Cerebellar nuclear complex (tissue), 1 donor: Measurements from ENCODE around the gene BOLA1.
A peak's percentile ranks its signal among the peaks of the same experiment; 100 is the strongest.
"Not testable (repeated sequence)": the region's sequence is repeated elsewhere in the genome, so short reads cannot be mapped to it uniquely, and the experiment has no call there.

ENCODE experiments used
- DNase-seq, 2 experiments: peaks; one replicate each; lab custom pipeline; 2025; lab: John Stamatoyannopoulos, UW

The BOLA1 gene

DNA sequence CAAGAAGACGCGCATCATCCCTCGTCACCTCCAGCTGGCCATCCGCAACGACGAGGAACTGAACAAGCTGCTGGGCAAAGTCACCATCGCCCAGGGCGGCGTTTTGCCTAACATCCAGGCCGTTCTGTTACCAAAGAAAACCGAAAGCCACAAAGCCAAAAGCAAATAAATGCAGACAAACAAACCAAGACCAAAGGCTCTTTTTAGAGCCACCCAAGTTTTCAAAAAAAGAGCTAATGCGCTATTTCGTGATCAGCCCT is 12.2 kb upstream of the BOLA1 start:
- DNase-seq: not testable (repeated sequence)

GRCh38 chr1:149887456-149888246 is 11.7 kb upstream of the BOLA1 start:
- peak; percentile 87 to 92 for DNase-seq

DNA sequence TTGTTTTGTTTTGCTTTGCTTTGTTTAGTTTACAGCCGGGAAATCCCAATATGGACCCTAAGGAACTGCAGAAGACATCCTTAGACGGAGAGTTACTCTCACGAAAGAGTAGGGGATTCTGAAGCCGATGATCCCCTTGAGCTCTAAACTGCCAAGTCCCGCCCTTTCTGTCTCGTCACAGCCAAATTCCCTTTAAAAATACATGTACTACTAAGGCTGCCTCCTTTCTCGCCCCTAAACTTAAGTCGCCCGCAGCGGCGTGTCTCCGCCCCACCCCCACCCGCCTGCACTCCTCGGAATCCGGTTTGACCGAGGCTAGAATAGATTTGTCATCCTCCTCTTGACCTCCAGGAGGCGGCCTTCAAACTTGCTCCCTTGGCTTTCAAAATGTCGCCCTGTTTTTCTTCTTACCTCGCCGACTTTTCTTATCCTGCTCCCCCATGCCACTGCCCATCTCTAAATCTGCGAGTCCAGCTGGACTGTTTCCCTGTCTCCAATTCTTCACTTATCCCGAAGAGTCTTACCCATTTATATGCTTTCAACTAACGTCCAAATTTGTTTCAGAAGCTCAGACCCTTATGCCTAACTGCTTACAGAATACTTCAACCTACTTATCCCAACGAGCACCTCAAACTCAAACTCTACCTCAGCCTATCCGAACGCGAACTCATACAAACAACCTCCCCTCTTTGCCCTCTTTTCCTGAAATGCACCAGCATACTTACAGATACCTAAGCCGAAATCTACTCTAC is 10.9 kb upstream of the BOLA1 start:
- peak in 1 of 2 experiments; percentile 74 for DNase-seq

- DNase-seq: no peak
Measured at GRCh38 chr1:149888999-149889289, 10.4 kb upstream of the BOLA1 start.

DNA sequence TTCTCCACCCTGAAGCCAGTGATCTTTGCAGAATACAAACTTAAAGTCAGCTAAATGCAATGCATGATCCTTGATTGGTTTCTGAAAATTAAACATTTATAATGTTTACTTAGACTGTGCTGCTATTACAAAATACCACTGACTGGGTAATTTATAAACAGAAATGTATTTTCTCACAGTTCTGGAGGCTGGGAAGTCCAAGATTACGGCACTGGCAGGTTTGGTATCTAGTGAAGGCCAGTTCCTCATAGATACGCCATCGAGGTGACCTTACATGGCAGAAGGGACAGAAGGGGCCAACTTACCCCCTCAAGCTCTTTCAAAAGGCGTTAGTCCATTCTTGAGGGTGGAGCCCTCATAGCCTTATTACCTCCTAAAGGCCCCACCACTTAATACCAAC is 2.8 kb upstream of the BOLA1 start:
- no peak for DNase-seq

GRCh38 chr1:149903836-149904491 is 4.6 kb downstream of the BOLA1 start:
- DNase-seq: no peak

- DNase-seq: no peak
Measured at GRCh38 chr1:149906570-149907075, 7.3 kb downstream of the BOLA1 start.

GRCh38 chr1:149914545-149914944 is 15.2 kb downstream of the BOLA1 start:
- DNase-seq: no peak

DNA sequence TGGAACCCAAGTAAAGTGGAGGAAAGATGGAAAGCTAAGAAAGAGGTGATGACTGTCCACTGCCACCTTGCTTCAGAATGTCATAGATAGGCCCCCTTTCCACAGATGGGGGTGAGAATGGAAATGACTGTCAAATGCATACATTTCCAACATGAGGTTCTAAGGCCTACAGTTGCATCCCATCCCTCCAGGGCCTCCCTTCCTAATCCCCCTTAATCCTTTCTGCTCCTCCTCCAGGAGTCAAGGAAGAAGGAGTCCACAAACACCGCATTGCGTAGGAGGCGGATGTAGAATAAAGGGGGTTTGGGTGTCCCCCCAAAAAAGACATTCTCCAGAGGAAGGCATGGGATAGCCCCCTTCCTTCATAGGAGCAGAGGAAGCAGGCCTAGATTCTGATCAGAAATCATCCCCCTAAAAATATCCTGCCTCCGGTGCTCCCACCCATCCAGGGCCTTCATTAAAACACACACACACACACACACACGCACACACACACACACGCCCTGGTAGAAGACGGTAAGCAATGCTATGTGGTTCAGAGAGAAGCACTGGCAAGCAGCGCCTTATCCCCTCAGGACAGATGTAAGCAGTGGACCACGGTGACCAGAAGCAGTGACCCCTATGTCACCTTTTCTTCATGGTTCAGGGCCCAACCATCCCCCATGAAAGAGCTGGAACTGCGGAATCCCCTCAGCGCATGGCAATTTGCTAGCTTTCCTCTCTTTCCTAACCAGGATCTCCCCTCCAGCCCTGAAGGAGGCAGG is 16.2 kb downstream of the BOLA1 start:
- DNase-seq: no peak

- DNase-seq: no peak
Measured at GRCh38 chr1:149916193-149916897, 17.0 kb downstream of the BOLA1 start.

GRCh38 chr1:149916898-149917252 is 17.5 kb downstream of the BOLA1 start:
- no peak for DNase-seq

DNA sequence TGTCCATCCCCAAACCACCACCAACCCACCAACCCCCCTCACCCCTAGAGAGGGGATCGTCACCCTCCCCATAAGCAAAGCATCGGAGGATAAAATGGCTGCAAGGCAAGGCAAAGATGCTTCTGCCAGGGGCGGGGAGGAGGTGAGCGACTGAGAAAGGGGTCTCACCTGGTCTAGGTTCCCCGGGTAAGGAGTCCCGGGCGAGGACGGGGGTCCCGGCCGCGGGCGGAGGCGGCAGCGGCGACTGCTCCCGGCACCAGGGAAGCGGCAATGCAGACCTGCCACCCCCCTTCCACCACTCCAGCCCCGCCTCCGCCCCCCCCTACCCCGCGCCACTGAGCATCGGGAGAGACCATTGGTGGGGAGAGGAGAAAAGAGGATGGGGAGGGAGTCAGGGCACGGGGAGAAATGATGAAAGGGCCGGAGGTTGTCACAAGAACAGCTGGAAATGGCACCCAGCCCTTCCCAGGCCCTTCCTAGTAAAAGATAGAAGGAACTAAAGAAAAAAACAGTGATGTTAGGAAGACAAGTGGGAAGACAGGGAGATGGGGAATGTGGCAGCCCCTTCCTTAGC is 18.3 kb downstream of the BOLA1 start, which contains the start of gene SV2A:
Gene SV2A (minus strand): TSS at position 274 of the 574 bp plus-strand sequence. CDS start 4,004 bp downstream, outside the sequence.
- peak; percentile 5 to 52 for DNase-seq

DNA sequence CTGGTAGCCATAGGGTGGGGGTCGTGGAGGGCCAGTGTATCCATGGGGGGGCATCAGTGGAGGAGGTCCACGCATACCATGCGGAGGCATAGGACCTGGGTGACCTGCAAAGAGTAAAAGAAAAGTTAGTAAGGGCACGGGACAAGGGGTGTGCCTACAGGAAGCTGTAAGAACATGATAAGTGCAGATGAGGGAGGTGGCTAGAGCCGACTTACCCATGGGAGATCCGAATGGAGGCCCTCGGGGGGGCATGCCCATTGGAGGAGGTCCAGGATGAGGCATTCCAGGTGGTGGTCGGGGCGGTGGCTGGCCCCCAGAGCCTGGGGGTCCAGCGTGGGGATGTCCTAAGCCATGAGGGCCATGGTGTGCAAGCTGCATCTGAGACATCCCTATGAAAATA is 24.3 kb downstream of the BOLA1 start:
- no peak for DNase-seq

DNA sequence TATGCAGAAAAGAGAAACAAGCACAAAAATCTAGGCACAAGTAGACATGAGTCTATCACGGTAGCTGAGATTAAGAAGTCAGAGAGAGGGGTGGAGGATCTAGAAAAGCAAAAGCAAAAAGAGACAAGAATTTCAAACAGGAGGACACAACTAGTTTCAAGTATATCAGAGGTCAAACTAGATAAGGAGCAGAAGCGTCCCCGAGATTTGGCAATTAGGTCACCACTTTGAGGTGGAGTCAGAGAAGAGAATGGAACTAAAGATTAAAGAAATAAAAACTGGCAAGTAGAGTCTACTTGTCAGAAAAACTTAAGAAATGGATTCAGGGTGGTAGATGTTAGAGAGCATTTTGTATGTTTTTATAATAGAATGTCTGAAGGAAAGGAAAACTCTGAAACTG is 26.0 kb downstream of the BOLA1 start:
- no peak for DNase-seq

DNA sequence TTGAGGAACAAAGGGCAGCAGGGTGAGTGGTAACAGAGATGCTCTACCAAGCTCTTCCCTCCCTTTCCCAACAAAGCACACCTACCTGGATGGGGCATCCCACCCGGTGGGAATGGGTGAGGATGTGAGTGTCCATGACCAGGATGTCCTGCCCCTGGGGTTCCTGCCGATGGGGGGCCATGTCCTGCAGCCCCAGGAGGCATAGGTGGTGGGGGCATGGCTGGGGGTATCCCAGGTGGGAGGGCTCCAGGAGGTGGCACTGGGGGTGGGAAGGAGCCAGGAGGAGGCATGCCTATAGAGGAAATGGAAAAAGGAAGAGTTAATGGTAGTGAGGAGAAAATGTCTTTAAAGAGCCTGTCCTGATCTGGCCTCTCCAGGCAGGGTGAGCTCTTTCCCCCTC is 26.4 kb downstream of the BOLA1 start:
- DNase-seq: no peak

DNA sequence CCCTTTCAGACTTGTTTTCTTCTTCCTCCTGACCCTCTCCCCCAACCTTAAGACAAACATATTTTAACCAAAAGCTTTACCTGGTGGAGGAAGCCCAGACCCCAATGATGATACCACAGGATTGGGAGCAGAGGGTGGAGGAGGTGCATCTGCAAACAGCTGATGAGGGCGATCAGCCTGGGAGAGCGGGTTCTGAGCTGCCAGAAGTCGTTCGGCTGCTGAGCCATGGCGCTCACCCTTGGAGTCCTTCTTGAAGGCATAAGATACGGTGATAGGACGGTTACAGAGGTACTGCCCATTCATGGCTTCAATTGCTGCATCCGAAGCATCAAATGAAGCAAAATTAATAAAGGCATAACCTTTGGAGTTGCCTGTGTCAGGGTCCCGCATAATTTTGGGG is 26.9 kb downstream of the BOLA1 start:
- DNase-seq: no peak

DNA sequence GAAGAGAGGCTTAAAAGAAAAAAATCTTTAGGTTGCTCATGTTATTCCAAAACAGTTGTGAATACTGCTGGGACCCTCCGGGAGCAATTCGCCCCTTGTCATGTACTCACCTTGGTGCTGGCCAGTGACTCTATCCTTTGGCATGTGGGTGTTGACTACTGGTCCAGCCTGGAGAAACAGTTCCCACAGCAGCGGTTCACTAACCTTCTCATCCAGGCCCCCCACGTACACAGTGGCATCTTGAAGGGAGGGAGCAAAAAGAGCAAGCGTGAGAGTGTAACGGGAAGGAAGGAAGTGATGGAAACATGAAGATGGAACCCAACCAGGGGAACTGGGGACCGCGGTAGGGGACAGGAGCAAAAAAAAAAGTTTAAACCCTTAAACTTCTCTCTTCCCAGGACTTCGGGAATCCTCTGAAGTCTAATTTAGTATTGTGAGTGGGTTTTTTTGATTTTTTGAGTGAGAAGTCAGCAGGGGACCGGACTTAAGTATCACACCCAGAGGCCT is 27.7 kb downstream of the BOLA1 start:
- DNase-seq: no peak

- peak; percentile 66 to 90 for DNase-seq
Measured at GRCh38 chr1:149927563-149928400, 28.4 kb downstream of the BOLA1 start, which contains the start of gene SF3B4. SF3B4 (minus strand) TSS chr1:149927803; CDS start chr1:149927759, 44 bp downstream.

- DNase-seq: no peak
Measured at GRCh38 chr1:149928401-149928724, 29.0 kb downstream of the BOLA1 start.

DNA sequence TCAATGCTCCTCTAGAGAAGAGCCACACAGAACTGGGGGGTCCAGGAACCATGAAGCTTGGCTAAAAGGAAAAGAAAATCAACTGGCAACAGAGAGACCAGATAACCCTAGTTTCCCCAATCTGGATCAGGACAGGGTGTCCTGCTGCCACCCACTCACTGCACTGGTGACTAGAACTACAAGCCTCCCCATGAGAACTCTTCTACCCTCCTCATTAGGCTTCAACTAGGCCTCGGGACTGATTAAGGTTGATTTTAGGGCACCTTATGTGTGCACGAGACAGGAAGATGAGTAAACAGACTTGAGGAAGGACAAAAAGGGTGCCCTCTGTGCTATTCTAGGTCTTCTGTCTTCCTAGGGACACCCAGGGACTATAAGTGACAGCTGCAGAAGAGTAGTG is 30.5 kb downstream of the BOLA1 start:
- no peak for DNase-seq
